Smooth muscle cell (in vitro differentiated cells): ENCODE data around the gene AMER2. TPM values are rescaled to one million over a fixed set of nuclear protein-coding genes. Genes with fewer than 3 reads are reported as not detected.

Experiments used
- DNase-seq: peaks from one replicate; lab custom pipeline; 2025; ENCODE audit not compliant: unreplicated experiment; lab: John Stamatoyannopoulos, UW
- H2AFZ ChIP-seq: fragments of 200-600 bp; sonication (generic); 2 replicates; pipeline ENCODE4 v1.6.0; 2016; ENCODE audit warnings: antibody characterized with exemption, low read depth, mild to moderate bottlenecking
- H3F3A ChIP-seq: fragments of 200-600 bp; sonication (generic); 2 replicates; pipeline ENCODE4 v1.6.0; 2017; ENCODE audit warnings: antibody characterized with exemption, low read depth
- H3K27ac ChIP-seq: fragments of 200-600 bp; sonication (generic); 2 replicates; pipeline ENCODE4 v1.5.1; 2016; ENCODE audit warnings: low read depth, mild to moderate bottlenecking
- H3K27me3 ChIP-seq: fragments of 200-600 bp; sonication (generic); 2 replicates; pipeline ENCODE4 v1.6.1; 2016; ENCODE audit warnings: low read depth, mild to moderate bottlenecking
- H3K36me3 ChIP-seq: fragments of 200-600 bp; sonication (generic); 2 replicates; pipeline ENCODE4 v1.5.1; 2016; ENCODE audit warnings: low read depth
- H3K4me1 ChIP-seq: fragments of 200-600 bp; sonication (generic); 2 replicates; pipeline ENCODE4 v1.5.1; 2016; ENCODE audit warnings: low read depth
- H3K4me2 ChIP-seq: fragments of 200-600 bp; sonication (generic); 2 replicates; pipeline ENCODE4 v1.6.0; 2016; ENCODE audit warnings: mild to moderate bottlenecking
- H3K4me3 ChIP-seq: fragments of 200-600 bp; sonication (generic); 2 replicates; pipeline ENCODE4 v1.5.1; 2016; ENCODE audit warnings: mild to moderate bottlenecking
- H3K79me2 ChIP-seq: fragments of 200-600 bp; sonication (generic); 2 replicates; pipeline ENCODE4 v1.6.0; 2016; ENCODE audit warnings: low read depth, mild to moderate bottlenecking
- H3K9ac ChIP-seq: fragments of 200-600 bp; sonication (generic); 2 replicates; pipeline ENCODE4 v1.6.0; 2016; ENCODE audit warnings: low read depth
- H3K9me3 ChIP-seq: fragments of 200-600 bp; sonication (generic); replicated peaks from 2 replicates; pipeline ENCODE4 v1.5.1; 2016; ENCODE audit warnings: low read depth
- H4K20me1 ChIP-seq: fragments of 200-600 bp; sonication (generic); 2 replicates; pipeline ENCODE4 v1.6.0; 2016; ENCODE audit warnings: low read depth
- CTCF ChIP-seq: fragments of 200-600 bp; sonication (generic); IDR thresholded peaks from 2 replicates; pipeline ENCODE4 v1.5.1; 2017; ENCODE audit warnings: borderline replicate concordance, mild to moderate bottlenecking, antibody characterized with exemption; ENCODE audit not compliant: insufficient read depth, poor library complexity, severe bottlenecking
- WGBS: methylation state at CpG from one replicate; pipeline ENCODE4 v1.1.7; 2016; ENCODE audit warnings: low lambda C conversion rate; 5-methylcytosine and 5-hydroxymethylcytosine counted together
- polyA plus RNA-seq: library from polyadenylated mRNA; unstranded; fragments of >200 nt; fragmentation: Nextera tagmentation; extraction: Ambion mirVana; gene quantifications from 2 replicates; pipeline ENCODE4 v1.2.1, GENCODE V29; 2016
- total RNA-seq: library from RNA; depleted of rRNA; stranded (reverse); fragments of >200 nt; gene quantifications from 2 replicates; pipeline ENCODE4 v1.2.3, GENCODE V29; 2014

AMER2 gene, protein sequence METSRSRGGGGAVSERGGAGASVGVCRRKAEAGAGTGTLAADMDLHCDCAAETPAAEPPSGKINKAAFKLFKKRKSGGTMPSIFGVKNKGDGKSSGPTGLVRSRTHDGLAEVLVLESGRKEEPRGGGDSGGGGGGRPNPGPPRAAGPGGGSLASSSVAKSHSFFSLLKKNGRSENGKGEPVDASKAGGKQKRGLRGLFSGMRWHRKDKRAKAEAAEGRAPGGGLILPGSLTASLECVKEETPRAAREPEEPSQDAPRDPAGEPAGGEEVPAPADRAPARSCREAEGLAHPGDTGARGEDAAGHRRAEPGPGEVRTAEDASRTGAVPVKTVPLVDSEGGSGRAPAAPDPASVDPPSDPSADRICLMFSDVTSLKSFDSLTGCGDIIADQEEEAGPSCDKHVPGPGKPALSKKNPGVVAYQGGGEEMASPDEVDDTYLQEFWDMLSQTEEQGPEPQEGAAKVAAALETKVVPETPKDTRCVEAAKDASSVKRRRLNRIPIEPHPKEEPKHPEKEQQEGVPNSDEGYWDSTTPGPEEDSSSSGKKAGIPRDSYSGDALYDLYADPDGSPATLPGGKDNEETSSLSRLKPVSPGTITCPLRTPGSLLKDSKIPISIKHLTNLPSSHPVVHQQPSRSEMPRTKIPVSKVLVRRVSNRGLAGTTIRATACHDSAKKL
- total RNA-seq, result 0.09 and 0.36 TPM in 2 replicates
- not detected in 2 replicates for polyA plus RNA-seq

DNA sequence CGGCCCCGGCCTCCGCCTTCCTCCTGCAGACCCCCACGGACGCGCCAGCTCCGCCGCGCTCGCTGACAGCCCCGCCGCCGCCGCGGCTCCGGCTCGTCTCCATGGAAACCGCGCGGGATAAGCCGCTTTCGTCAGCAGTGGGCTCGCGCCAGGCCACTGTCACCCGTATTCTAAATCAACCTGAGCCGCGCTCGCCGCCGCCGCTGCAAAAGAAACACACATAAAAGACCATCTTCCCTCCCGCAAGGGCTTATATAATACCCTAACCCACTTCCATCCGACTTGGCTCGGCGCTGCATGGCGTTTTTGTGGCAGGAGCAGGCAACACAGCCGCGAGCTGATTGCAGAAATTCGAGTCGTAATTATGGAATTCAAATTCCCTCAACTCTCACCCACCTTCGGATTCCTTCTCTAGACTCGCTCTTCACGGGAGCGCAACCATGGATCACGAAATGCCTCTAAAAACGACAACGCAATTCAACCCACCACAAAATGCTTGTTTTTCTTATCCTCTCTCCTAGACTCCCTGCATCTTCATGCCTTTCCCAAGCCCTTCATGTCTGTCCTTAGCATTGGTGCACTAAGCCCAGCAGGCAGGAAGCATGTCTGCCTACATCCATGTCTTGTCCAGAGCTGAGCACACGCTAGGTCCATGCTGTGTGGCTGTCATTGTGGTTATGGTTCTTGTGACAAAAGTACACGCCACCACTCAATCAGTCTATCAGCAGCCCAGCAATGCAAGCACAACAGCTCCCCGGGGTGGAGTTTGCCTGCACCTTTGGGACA, at the start of gene AMER2:
TSS of gene AMER2 (minus strand) at position 772 of the 786 bp plus-strand sequence. CDS start at position 103, 669 bp downstream.
- Histone ChIP-seq H2AFZ (peak within 1 kb of the TSS; percentile 93), H3K27ac (no peak within 1 kb of the TSS), H4K20me1 (no peaks in the 10 kb centered on the region), H3K9ac (peak within 1 kb of the TSS; percentile 62), H3K9me3 (no peaks in the 10 kb centered on the region), H3F3A (no peaks in the 10 kb centered on the region), H3K79me2 (no peaks in the 10 kb centered on the region), H3K36me3 (no peaks in the 10 kb centered on the region), H3K4me2 (peak within 1 kb of the TSS; percentile 97), H3K4me1 (peaks cover 10% of the 10 kb centered on the region), H3K27me3 (peaks cover 65% of the 10 kb centered on the region), H3K4me3 (peak within 1 kb of the TSS; percentile 62)
- no peak for TF ChIP-seq CTCF
- 8% methylated on average over 48 of the region's 50 CpGs for WGBS
- DNase-seq, result no peak

DNA sequence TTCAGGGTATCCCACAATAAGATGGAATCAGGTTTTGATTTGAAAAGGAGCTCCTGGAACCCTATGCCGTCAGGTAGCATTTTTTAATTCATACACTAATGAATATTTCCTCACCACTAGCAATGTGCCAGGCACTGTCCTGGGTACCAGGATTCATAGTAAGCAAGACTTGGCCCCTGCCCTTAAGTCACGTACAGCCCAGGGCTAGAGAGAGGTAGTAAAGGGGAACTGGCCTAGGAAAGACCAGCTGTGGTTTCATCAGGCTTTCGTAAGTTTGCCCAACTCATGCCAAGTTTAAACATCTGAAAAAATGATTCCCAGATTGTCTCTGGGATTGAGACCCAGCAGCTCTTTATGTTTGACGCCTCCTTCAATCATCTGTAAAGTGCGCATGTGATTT, 45.9 kb upstream of the AMER2 start:
- Histone ChIP-seq H3K27me3 (no peaks in the 10 kb centered on the region), H3K4me1 (no peaks in the 10 kb centered on the region), H3K4me3 (no peak overlapping the region), H2AFZ (no peak overlapping the region), H3F3A (no peaks in the 10 kb centered on the region), H3K9ac (no peak overlapping the region), H3K27ac (no peak overlapping the region), H3K79me2 (no peaks in the 10 kb centered on the region), H3K4me2 (no peak overlapping the region), H3K36me3 (no peaks in the 10 kb centered on the region), H3K9me3 (no peaks in the 10 kb centered on the region), H4K20me1 (no peaks in the 10 kb centered on the region)
- no peak for DNase-seq
- 94% methylated on average over 5 of the region's 5 CpGs for WGBS
- no peak for TF ChIP-seq CTCF

DNA sequence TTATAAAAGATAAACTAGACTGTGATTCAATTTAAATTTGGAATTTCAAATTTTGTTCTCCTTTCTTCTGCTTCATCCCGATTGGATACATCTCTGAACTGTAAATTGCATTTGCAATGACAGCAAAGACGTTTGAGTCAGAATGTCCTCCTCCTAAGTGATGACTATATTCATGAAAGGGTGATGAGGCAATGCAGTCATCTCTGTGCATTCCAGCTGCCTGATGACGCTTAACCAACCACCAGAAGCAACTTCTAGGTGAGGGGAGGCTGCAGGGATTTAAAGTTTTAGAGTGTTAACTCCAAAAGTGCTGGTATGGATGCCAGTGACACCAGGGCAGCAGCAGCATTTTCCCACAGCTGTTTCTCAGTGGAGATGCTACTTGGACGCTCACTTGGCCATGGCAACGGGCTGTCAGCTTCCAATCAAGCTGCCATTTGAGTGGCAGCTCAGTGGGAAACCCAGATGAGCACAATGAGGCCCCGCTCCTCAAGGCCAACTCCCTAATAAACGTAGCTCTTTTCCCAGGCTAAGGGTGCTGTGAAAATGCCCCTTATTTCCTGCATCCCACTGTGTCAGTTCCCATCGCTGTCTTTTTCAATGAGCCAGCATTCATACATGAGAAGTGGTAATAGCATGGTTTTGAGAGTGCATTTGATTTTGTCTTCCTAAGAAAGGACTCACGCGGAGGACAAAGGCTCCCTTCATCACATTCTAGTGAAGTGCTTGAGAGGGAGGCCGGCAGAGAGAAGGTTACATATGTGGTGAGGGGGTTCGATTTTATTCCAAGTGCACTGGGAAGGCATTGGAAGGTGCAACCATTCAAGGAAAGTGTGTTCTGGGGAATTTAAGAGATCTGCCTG, 45.2 kb upstream of the AMER2 start:
- Histone ChIP-seq H2AFZ (no peak overlapping the region), H3K36me3 (no peaks in the 10 kb centered on the region), H3K9me3 (no peaks in the 10 kb centered on the region), H3K27ac (no peak overlapping the region), H3K79me2 (no peaks in the 10 kb centered on the region), H3K4me1 (no peaks in the 10 kb centered on the region), H3K4me3 (no peak overlapping the region), H3K9ac (no peak overlapping the region), H3K27me3 (no peaks in the 10 kb centered on the region), H3F3A (no peaks in the 10 kb centered on the region), H4K20me1 (no peaks in the 10 kb centered on the region), H3K4me2 (no peak overlapping the region)
- no peak for DNase-seq
- no peak for TF ChIP-seq CTCF
- 67% methylated on average over 12 of the region's 12 CpGs for WGBS
